Activated CD4-positive, alpha-beta T cell treated with anti-CD3 and anti-CD28 coated beads for 36 hours (primary cell): ENCODE results near the gene SDC4. TPM values are rescaled to one million over a fixed set of nuclear protein-coding genes. Genes with fewer than 3 reads are reported as not detected.
A peak's percentile ranks its signal among the peaks of the same experiment; 100 is the strongest.

Experiments used
- ATAC-seq: fragments of 200-7000 bp; cut with Tn5 transposase; one replicate; pipeline ENCODE4 v1.10.0; 2021; ENCODE audit warnings: mild to moderate bottlenecking, moderate library complexity
- CTCF ChIA-PET: fragments of 350-600 bp; sonication (Branson Sonifier 250); formaldehyde crosslinking; loops from one replicate; lab custom pipeline; 2021; ENCODE audit warnings: antibody characterized with exemption; lab: Charles Lee
- POLR2A ChIA-PET: fragments of 350-600 bp; sonication (Branson Sonifier 250); formaldehyde crosslinking; loops from one replicate; lab custom pipeline; 2021; ENCODE audit warnings: antibody characterized with exemption, inconsistent platforms; lab: Charles Lee
- DNase-seq: peaks from one replicate; pipeline ENCODE4 v3.0.0-alpha.2; 2020
- H3K27ac Mint-ChIP-seq: one replicate; pipeline ENCODE4 v1.8.0; 2021; ENCODE audit warnings: mixed read lengths
- H3K27me3 Mint-ChIP-seq: one replicate; pipeline ENCODE4 v1.8.0; 2021; ENCODE audit warnings: mixed read lengths
- H3K36me3 Mint-ChIP-seq: one replicate; pipeline ENCODE4 v1.8.0; 2021; ENCODE audit warnings: low read depth, mixed read lengths
- H3K4me1 Mint-ChIP-seq: one replicate; pipeline ENCODE4 v1.8.0; 2021; ENCODE audit warnings: mixed read lengths
- H3K4me3 Mint-ChIP-seq: one replicate; pipeline ENCODE4 v1.8.0; 2021; ENCODE audit warnings: mild to moderate bottlenecking, moderate library complexity, mixed read lengths
- H3K9me3 Mint-ChIP-seq: one replicate; pipeline ENCODE4 v1.8.0; 2021; ENCODE audit warnings: low read depth, mixed read lengths
- intact Hi-C, 2 experiments: fragments of 100-400 bp; cut with DNase I in 1 of 2; cut with micrococcal nuclease in 1 of 2; formaldehyde crosslinking; loops; one replicate each; pipeline versions ENCODE4 v1.14.2 to v1.15.1; 2022 to 2024; cut with DNase I, micrococcal nuclease
- total RNA-seq, 2 experiments: library from RNA; stranded (reverse); gene quantifications; one replicate each; pipeline ENCODE4 v1.2.3, GENCODE V29; 2021

Gene SDC4
- total RNA-seq, 2 experiments from 2014 or later, result 24.0 to 31.0 TPM

DNA sequence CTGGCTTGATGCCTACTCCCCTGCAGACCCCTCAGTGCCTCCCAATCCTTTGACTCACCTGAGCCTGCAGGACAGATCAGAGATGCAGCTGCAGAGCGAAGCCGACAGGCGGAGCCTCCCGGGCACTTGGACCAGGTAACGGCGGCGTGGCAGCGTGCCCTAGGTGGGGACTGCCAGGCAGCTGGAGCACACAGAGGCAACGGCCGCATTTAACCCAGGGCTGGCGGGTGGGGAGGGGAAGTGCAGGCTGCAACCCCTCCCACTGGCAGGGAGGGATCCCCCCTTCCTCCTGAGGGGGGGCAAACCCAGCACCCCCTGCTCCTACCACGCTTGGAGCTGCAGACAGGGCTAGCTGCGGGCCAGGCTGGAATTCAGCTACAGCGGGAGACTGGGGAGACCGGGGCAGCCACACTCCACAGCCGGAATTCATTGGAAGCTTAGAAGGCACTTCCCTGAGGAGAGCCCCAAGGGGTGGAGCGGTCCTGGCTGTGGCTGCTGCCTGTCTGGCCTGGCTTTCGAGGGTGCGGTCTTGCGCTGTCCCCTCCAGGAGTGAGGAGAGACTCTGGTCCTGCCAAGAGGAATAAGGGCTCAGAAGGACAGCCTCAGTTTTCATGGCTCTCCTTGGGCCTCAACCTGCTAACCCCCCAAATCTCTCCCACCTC is 40.0 kb downstream of the SDC4 start, which contains the start of gene MATN4:
Gene MATN4 (minus strand): TSS at position 183 of the 662 bp plus-strand sequence. CDS start 2,717 bp downstream, outside the sequence.
- no peaks in the 10 kb centered on the region for H3K9me3 Mint-ChIP-seq
- ChIA-PET POLR2A (no interaction called here), CTCF (interaction anchor here (0.7 to 1.2 kb wide), 4 partner anchors 14 to 144 kb away, joined by 3 to 7 read pairs (median 4); no protein-coding TSS in a partner anchor)
- no peak within 1 kb of the TSS for H3K27ac Mint-ChIP-seq
- H3K4me3 Mint-ChIP-seq, result no peak within 1 kb of the TSS
- H3K36me3 Mint-ChIP-seq, result no peaks in the 10 kb centered on the region
- ATAC-seq (no peak), DNase-seq (no peak)
- peaks cover 14% of the 10 kb centered on the region for H3K4me1 Mint-ChIP-seq
- peaks cover 48% of the 10 kb centered on the region for H3K27me3 Mint-ChIP-seq
- intact Hi-C loops, result no loop called here

DNA sequence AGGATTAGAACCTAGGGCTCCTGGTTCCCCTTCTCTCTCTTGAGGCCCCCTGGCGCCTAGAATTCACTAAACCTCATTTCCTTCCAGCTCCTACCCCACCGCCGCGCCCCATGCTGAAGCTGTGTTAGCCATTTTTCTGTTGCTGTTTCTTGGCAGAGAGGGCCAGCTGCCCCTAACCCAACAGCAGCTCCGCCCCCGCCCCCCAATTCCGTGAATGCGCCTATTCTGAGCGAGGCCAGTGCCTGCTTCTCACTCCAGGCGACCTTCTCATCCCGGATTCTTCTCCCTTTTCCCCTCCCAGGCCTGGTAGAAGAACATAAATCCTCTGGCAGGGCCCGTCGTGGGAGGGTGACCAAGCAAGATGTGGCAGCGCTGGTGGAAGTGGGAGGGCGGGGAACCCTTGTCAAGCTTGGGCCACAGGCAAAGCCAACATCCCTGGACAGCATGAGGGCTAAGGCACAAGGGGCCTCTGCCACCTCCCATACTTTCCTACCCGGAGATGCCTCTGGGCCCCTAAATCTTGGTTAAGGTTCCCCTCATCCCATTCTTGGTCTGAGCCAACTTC is 41.1 kb downstream of the SDC4 start:
- intact Hi-C loops, result no loop called here
- no peaks in the 10 kb centered on the region for H3K36me3 Mint-ChIP-seq
- ChIA-PET CTCF (interaction anchor here (0.7 to 1.1 kb wide), 4 partner anchors 11 to 14 kb away, joined by 3 to 4 read pairs (median 3); no protein-coding TSS in a partner anchor), POLR2A (no interaction called here)
- peaks cover 47% of the 10 kb centered on the region for H3K27me3 Mint-ChIP-seq
- peaks cover 21% of the 10 kb centered on the region for H3K4me1 Mint-ChIP-seq
- H3K27ac Mint-ChIP-seq, result no peak overlapping the region
- DNase-seq, result no peak
- no peak overlapping the region for H3K4me3 Mint-ChIP-seq
- no peaks in the 10 kb centered on the region for H3K9me3 Mint-ChIP-seq
- no peak for ATAC-seq

DNA sequence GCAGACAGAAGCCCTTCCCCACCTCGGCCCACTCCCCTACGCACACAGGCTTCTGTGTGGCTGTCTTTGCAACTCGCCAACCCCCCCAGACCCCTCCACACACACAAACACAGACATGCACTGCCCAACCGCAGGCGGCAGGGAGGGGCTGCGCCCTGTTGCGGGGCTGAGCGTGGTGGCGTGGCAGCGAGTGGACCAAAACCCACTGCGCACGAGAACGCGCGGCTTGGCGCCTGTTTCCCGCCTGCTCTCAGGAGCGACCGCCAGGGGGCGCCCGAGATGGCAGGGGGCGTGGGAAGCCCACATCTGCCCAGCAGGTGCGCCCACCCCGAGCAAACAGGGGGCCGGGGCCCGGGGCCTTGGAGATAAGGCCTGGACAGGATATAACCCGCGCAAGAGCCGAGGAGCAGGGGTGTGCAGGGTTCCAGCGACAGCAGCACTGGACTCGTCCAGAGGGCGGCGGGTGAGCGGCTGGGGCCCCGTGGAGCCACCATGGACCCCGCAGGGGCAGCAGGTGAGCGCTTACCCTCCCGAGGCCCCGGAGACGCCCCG is 41.7 kb downstream of the SDC4 start, which contains the start of gene RBPJL:
Gene RBPJL (plus strand): TSS at position 410 of the 552 bp plus-strand sequence. CDS start 83 bp downstream, at position 493.
- Mint-ChIP-seq H3K4me3 (no peak within 1 kb of the TSS), H3K4me1 (peaks cover 27% of the 10 kb centered on the region), H3K27me3 (peaks cover 46% of the 10 kb centered on the region), H3K27ac (no peak within 1 kb of the TSS), H3K36me3 (no peaks in the 10 kb centered on the region), H3K9me3 (no peaks in the 10 kb centered on the region)
- intact Hi-C loops, result no loop called here
- POLR2A ChIA-PET, result no interaction called here
- CTCF ChIA-PET, result interaction anchor here (1.1 kb wide), 1 partner anchor 12 kb away, joined by 4 read pairs; no protein-coding TSS in a partner anchor
- ATAC-seq, result no peak
- DNase-seq, result peak; percentile 72

DNA sequence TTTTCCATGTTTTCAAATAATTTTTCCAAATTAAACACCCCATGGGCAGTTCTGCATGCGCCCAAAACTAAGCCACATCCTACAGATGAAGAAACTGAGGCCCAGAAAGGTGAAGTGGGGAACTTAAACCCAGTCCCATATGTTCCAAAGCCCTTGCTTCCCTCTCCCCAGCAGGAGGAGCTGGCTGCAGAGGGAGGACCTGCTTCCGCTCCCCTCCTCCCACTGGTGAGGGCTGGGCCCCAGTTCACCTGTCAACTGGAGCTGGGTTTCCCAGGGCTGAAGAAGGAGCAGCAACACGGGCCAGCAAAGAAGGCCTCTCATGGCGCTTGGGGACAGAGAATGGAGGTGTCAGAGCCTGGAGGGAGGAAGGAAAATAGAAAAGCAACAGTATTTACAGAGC is 43.0 kb downstream of the SDC4 start:
- ChIA-PET POLR2A (interaction anchor here (0.6 kb wide), 1 partner anchor 251 kb away, joined by 3 read pairs; no protein-coding TSS in a partner anchor), CTCF (interaction anchor here (0.8 to 5.5 kb wide), 4 partner anchors 13 to 164 kb away, joined by 4 to 102 read pairs (median 4); no protein-coding TSS in a partner anchor)
- DNase-seq, result no peak
- H3K36me3 Mint-ChIP-seq, result no peaks in the 10 kb centered on the region
- no peak for ATAC-seq
- H3K4me3 Mint-ChIP-seq, result no peak overlapping the region
- no peaks in the 10 kb centered on the region for H3K9me3 Mint-ChIP-seq
- H3K27me3 Mint-ChIP-seq, result peaks cover 38% of the 10 kb centered on the region
- H3K4me1 Mint-ChIP-seq, result peaks cover 22% of the 10 kb centered on the region
- intact Hi-C loops, result no loop called here
- H3K27ac Mint-ChIP-seq, result no peak overlapping the region

DNA sequence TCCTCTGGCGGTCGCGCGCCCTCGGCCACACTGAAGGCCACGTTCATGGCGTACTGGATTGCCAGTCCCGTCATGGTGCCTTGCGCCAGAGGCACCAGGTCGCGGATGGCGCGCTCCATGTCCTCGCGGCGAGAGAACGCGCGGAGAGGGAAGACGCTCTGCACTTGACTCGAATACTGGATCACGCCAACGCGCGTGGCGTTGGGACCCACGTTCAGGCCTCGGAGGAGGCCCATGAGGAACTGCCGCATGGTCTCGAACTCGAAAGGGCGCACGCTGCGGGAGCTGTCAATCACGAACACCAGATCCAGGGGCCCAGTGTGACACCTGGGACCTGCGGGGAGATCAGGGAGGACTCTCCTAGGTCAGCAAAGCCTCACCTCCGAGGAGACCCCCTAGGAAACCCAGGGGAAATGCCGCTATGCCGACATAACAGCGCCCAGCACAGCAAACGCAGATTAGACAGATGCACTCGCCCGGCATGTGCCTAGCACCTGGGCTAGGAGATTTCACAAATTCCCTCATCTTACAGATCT is 43.7 kb downstream of the SDC4 start:
- ChIA-PET POLR2A (no interaction called here), CTCF (interaction anchor here (0.6 to 5.5 kb wide), 4 partner anchors 11 to 501 kb away, joined by 3 to 102 read pairs (median 4); no protein-coding TSS in a partner anchor)
- ATAC-seq, result no peak
- peaks cover 36% of the 10 kb centered on the region for H3K27me3 Mint-ChIP-seq
- no peaks in the 10 kb centered on the region for H3K9me3 Mint-ChIP-seq
- H3K27ac Mint-ChIP-seq, result no peak overlapping the region
- DNase-seq, result no peak
- H3K4me1 Mint-ChIP-seq, result peaks cover 22% of the 10 kb centered on the region
- H3K4me3 Mint-ChIP-seq, result no peak overlapping the region
- intact Hi-C loops, result no loop called here
- no peaks in the 10 kb centered on the region for H3K36me3 Mint-ChIP-seq

DNA sequence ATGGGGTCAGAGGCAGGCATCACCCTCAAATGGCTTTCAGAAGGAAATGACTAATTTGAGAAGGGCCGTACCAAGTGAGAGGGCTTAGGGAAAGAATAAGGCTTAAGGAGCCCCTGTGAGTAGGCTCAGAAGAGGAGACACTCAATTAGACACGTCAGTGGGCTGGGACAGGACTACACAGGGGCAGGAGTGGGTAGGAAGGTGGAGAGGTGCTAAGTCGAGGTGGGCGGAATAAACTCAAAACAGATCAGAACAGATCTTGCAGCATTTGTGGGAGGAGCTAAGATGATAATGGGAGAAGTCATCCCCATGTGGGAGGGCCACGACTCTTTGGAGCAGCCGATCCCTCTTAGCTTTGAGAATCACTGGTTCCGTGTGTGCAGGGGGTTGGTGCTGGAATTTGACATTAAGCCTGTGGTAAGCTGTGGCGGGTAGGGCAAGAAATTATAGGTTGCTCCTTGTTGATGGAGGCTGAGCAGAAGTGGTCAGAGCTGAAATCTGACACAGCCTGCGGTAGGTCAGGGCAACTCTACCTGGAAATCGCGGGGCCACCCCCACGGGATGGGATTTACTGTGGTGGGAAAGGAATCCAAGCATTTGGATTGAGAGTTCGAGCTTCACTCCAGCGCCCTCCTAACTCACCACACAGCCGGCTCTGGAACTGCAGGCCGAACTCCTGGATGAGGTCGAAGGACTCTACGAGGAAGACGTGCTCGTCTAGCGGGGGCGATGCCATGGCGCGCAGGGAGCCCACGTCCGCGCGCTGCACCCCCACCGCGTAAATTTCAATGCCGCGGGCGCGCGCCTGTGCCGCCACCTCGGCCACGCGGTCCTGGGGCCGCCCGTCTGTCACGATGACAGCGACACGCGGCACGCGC is 44.4 kb downstream of the SDC4 start:
- ATAC-seq (peak; percentile 68), DNase-seq (peak; percentile 33)
- H3K9me3 Mint-ChIP-seq, result no peaks in the 10 kb centered on the region
- ChIA-PET POLR2A (interaction anchor here (0.5 kb wide), 1 partner anchor 10 kb away, joined by 3 read pairs; no protein-coding TSS in a partner anchor), CTCF (interaction anchor here (0.6 to 5.5 kb wide), 11 partner anchors 9 to 500 kb away, joined by 3 to 102 read pairs (median 4); no protein-coding TSS in a partner anchor)
- H3K4me3 Mint-ChIP-seq, result no peak overlapping the region
- intact Hi-C loops, result no loop called here
- H3K4me1 Mint-ChIP-seq, result peaks cover 22% of the 10 kb centered on the region
- peaks cover 38% of the 10 kb centered on the region for H3K27me3 Mint-ChIP-seq
- no peaks in the 10 kb centered on the region for H3K36me3 Mint-ChIP-seq
- H3K27ac Mint-ChIP-seq, result no peak overlapping the region

DNA sequence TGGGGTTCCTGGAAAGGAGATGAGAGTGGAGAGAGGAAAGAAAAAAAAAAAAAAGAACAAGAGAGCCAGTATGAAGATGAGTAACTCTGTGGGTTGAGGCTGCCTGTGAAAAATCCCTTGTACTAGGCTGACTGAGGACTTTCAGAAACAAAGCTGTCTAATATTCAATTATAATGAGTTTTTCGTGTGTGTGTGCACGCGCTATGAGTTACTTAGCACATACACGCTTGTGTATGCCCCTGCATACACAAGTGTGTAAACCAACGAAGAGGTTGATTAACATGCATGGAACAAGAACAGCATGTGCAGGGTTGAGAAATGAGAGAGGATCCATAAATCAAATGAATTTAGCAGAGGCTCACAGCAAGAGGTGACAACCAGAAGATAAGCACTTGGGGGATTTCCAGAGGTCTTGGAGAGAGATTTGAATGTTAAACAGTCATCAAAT is 46.4 kb downstream of the SDC4 start:
- ChIA-PET CTCF (interaction anchor here (0.7 to 5.5 kb wide), 8 partner anchors 10 to 148 kb away, joined by 3 to 102 read pairs (median 4); no protein-coding TSS in a partner anchor), POLR2A (no interaction called here)
- H3K4me1 Mint-ChIP-seq, result peaks cover 22% of the 10 kb centered on the region
- peak; percentile 38 for DNase-seq
- no peaks in the 10 kb centered on the region for H3K36me3 Mint-ChIP-seq
- peak; percentile 68 for ATAC-seq
- no peak overlapping the region for H3K4me3 Mint-ChIP-seq
- peak overlapping the region; percentile 56 for H3K27ac Mint-ChIP-seq
- H3K27me3 Mint-ChIP-seq, result peaks cover 37% of the 10 kb centered on the region
- no peaks in the 10 kb centered on the region for H3K9me3 Mint-ChIP-seq
- intact Hi-C loops, result no loop called here

DNA sequence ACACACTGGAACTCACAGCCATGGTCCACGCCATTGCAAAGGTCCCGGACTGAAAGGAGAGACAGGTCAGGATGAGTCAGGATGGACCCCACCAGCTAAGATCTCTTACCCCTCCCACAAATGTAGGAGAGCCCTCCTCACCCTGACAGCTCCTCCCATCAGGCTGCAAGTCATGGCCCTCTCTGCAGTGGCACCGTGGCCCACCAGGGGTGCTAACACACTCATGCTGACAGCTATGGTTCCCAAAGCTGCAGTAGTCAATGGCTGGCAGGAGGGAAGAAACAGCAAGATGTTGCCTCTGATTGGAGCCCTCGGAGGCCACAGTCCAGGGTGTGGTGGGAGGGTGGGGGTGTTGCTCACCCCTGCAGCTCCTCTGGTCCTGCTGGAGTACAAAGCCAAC is 47.3 kb downstream of the SDC4 start:
- Mint-ChIP-seq H3K9me3 (no peaks in the 10 kb centered on the region), H3K27ac (no peak overlapping the region), H3K4me3 (no peak overlapping the region), H3K27me3 (peaks cover 36% of the 10 kb centered on the region), H3K36me3 (no peaks in the 10 kb centered on the region), H3K4me1 (peaks cover 22% of the 10 kb centered on the region)
- ATAC-seq (peak; percentile 65), DNase-seq (peak; percentile 77)
- ChIA-PET CTCF (interaction anchor here (0.6 to 5.5 kb wide), 11 partner anchors 9 to 437 kb away, joined by 3 to 102 read pairs (median 4); partner anchors contain the start of gene SEMG1), POLR2A (no interaction called here)
- intact Hi-C loops, result no loop called here

DNA sequence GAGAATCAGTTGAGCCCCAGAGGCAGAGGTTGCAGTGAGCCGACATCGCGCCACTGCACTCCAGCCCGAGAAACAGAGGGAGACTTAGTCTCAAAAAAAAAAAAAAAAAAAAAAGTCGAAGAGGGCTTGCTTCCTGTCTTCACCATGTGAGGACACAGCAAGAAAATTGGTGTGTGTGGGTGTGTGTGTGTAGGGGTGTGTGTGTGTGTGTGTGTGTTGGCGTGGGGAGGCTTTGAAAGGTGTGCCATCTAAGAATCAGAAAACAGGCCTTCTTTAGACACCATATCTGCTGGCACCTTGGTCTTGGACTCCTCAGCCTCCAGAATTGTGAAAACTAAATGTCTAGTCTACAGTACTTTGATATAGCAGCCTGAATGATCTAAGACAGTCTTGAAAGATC is 48.4 kb downstream of the SDC4 start:
- H3K27ac Mint-ChIP-seq, result no peak overlapping the region
- DNase-seq, result no peak
- ChIA-PET POLR2A (no interaction called here), CTCF (no interaction called here)
- peaks cover 37% of the 10 kb centered on the region for H3K27me3 Mint-ChIP-seq
- ATAC-seq, result no peak
- peaks cover 22% of the 10 kb centered on the region for H3K4me1 Mint-ChIP-seq
- no peak overlapping the region for H3K4me3 Mint-ChIP-seq
- intact Hi-C loops, result no loop called here
- no peaks in the 10 kb centered on the region for H3K36me3 Mint-ChIP-seq
- peaks cover 2% of the 10 kb centered on the region for H3K9me3 Mint-ChIP-seq

DNA sequence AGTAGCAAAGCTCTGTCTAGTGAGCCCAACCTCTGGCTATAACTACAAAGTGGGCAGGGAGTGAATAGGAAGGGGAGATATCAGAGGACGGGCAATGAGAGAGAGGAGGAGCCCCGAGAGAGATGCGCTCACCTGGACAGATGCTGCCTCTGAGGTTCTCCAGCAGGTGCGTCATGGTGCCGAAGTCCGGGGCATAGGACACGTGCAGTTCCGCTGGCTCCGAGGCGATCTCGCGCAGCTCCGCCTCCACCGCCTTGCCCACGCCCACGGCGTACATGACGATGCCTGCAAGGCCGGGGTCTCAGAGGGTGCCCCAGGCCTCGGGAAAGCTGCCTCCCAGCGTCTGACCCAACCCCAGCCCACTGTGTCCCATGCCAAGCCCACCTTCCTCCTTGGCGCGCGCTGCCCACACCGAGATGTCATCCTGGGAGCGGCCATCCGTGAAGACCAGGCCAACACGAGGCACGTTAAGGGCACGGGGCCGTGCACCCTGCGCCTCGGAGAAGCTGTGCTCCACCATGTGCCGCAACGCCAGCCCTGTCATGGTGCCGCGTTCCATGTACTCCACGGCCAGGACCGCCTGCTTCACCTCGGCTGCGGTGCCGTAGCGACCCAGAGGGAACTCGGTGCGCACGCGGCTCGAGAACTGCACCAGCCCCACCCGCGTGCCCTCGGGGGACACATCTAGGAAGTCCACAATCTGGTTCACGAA is 50.3 kb downstream of the SDC4 start:
- ChIA-PET POLR2A (no interaction called here), CTCF (interaction anchor here (1.0 to 1.1 kb wide), 2 partner anchors 14 to 21 kb away, joined by 3 read pairs; no protein-coding TSS in a partner anchor)
- Mint-ChIP-seq H3K4me3 (no peak overlapping the region), H3K4me1 (peaks cover 16% of the 10 kb centered on the region), H3K27ac (no peak overlapping the region), H3K9me3 (peaks cover 2% of the 10 kb centered on the region), H3K27me3 (peaks cover 34% of the 10 kb centered on the region), H3K36me3 (no peaks in the 10 kb centered on the region)
- intact Hi-C loops, result no loop called here
- ATAC-seq, result no peak
- no peak for DNase-seq
